Stimulated activated CD4-positive, alpha-beta T cell treated with anti-CD3 and anti-CD28 coated beads, Interleukin-12 subunit alpha, Interleukin-12 subunit beta, amount 100 ng/mL, for 4 hours (primary cell): ENCODE data around the gene SPTLC3.

Experiments used
- DNase-seq: peaks from one replicate; pipeline ENCODE4 v3.0.0-alpha.2; 2020

The SPTLC3 gene

DNA sequence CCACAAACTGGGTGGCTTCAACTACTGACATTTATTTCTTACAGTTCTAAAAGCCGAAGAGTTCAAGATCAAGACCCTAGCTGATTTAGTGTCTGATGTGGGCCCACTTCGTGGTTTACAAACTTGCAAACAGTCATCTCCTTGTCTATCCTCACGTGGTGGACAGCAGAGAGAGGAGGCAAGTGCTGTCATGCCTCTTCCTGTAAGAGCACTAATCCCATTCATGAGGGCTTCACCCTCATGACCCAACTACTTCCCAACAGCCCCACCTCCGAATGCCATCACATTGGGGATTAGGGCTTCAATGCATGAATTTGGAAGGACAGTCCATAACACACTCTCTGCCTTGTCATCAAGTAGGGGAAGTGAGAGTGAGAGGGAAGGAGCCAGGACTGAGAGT is 196.7 kb downstream of the SPTLC3 start:
- DNase-seq = no peak

DNA sequence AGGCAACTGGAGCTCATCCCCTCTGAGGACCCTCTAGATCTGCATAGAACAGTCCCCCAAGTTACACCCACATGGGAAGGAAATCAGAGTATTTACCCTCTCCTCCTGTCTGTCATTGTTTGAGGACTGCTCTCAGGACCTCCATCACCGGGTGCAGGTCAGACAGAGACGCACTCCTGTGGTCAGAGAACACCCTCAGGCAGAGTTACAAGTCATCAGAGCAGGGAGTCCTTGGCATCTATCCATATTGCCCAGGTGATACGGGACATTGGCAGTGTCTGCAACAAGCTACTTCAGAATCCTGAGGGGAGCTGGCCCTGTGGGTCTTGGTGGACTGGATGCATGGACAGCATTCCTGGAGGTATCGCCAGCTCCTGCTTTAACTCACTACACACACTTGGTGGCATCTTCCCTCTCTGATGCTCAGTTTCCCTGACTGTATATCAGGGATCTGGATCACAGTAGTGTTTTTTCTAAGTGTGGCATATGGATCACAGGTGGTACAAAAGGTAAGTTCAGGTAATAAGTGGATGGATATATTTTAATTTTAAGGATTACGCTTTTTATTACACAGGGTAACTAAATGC is 197.2 kb downstream of the SPTLC3 start:
- no peak for DNase-seq

DNA sequence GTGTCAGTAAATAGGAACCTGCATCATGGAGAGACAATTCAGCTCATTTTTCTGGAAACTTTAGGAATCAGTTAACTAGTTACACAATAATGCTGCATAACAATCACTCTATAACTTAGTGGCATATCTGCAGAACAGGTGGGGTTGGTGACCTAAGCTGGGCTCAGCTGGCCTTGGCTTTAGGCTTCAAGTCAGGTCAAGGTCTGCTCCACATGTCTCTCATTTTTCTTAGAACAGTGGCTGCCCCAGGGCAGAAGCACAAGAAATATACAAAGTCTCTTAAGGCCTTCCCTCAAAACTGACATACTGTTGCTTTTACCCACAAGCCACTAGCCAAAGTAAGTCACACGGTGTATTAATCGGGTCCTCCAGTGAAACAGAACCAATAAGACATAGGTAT is 198.2 kb downstream of the SPTLC3 start:
- DNase-seq = no peak

DNA sequence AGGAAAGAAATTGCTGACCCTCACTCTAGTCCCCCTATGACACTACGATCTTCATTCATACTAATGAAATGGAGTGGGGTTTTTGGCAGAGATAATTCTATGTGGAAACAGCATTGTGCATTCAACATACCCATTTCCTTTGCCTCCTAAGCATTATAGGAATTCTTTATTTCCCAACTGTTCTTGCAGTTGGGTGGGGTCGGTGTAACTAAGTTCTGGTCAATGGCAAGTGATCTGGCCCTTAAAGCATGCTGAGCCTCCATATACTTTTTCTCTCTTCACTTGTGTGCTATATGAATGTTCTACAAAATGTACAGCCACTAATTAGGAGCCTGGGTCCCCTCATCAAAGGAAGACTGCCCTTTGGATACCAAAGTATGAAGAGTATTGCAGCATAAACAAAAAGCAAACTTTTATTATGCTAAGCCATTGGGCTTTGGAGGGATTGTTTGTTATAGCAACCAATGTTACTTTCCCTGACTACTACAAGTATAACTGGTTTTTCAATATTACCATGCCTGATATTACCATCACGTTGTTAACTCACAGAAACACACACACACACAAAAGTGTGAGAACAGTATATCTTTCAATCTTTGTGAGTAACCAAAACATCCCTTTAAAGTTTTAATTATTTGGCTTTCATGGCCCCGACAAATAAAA is 203.3 kb downstream of the SPTLC3 start:
- DNase-seq = no peak

DNA sequence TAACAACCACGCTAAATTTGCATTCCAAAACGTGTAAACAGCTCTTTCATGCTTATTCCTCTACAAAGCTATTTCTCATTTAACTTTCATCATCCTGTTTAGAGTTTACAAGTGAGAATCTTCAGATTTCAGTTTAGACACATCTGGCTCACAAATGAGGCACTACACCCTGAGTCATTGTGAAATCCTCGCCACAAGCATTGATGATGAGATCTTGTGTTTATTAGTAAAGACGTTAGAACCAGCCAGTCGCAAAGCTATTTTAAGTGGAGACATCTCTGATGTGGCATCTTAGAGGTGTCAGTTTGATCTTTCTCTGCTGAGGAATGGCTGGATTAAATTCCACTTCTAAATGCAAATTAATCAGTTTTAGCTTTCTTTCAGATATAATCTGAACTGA is 204.0 kb downstream of the SPTLC3 start:
- no peak for DNase-seq

DNA sequence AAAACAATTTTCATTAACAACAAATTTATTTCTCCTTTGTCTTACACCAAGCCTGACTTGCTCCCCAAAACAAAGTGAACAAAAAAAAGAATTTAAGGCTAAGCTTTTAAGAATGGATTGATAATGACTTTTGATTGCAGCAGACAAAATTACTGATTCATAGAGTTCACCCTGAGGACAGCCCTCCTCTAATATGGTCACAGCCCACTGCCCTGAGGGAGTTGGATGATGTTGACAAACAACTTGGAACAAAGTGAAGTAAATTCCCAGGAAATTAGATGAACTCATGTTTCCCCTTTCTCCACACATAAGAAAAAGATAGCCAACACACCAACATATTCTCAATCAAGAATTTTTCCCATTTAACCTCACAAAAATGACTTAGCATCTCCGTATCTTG is 204.6 kb downstream of the SPTLC3 start:
- no peak for DNase-seq

DNA sequence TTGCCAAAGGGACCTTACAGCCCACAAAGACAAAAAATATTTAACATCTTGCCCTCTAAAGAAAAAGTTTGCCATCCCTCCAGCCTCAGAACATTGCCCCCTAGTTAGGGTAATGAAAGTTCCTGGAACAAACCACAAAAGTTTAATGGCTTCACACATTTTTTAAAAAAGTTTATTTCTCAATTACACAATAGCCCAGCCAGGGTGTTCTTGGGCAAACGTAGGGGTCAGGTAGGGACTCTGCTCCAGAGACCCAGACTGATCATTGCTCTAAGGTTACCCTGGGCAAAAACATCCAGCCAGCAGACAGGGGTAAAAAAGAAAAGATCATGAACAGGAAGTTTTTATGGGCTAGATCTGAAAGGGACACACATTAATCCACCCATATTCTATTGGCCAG is 207.8 kb downstream of the SPTLC3 start:
- DNase-seq = no peak
